Measurements from ENCODE around the gene PLAC9.

Gene PLAC9

DNA sequence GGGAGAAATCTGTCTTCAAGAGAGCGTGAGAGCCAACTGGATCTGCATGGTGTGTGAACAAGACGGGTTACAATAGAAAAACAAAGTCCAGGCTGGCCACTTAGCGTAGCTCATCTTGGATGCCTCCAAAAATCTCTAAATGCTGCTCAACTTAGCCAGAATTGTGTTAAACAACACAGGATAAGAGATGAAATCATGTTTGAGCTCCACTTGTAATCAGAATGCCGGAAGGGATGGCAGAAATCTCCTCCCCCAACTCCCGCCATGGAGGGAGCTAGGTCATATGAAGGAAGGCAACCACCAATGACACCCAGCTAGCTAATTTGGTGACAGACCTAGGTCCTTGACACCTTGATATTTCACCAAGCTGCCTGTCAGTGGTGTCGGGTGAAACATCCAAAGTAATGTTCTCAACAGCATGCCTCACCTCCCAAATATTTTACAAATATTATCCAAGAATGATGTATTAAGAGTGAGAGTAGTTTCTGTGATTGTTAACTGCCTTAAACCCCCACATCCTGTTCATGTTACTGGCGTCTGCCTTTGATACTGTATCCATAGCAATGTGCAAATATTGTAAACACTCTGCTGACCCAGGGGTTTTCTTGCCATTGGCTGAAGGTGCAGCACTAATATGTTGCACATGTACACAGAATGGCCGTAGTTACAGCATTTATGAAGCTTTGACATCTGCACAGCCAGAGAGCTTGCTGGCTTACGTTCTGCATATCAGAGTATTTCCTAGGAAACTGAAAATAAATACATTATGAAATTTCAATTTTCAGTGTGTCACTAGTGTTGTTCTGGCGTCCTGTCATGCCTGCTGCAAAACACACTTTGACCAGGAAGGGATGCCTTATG, 28.2 kb upstream of the PLAC9 start:
- H3K4me3 ChIP-seq (replicated peaks in 1 of 2; ENCODE audit: low read depth in 2 of 2, low read length in 2 of 2): no peak overlapping the region
- peak; percentile 68 to 91 for DNase-seq (ENCODE audit: low read depth in 2 of 2)
- TF ChIP-seq, protein P1, sequence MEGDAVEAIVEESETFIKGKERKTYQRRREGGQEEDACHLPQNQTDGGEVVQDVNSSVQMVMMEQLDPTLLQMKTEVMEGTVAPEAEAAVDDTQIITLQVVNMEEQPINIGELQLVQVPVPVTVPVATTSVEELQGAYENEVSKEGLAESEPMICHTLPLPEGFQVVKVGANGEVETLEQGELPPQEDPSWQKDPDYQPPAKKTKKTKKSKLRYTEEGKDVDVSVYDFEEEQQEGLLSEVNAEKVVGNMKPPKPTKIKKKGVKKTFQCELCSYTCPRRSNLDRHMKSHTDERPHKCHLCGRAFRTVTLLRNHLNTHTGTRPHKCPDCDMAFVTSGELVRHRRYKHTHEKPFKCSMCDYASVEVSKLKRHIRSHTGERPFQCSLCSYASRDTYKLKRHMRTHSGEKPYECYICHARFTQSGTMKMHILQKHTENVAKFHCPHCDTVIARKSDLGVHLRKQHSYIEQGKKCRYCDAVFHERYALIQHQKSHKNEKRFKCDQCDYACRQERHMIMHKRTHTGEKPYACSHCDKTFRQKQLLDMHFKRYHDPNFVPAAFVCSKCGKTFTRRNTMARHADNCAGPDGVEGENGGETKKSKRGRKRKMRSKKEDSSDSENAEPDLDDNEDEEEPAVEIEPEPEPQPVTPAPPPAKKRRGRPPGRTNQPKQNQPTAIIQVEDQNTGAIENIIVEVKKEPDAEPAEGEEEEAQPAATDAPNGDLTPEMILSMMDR (IDR thresholded peaks at IDR 0.05; ENCODE audit: low read depth, low read length): no peak

DNA sequence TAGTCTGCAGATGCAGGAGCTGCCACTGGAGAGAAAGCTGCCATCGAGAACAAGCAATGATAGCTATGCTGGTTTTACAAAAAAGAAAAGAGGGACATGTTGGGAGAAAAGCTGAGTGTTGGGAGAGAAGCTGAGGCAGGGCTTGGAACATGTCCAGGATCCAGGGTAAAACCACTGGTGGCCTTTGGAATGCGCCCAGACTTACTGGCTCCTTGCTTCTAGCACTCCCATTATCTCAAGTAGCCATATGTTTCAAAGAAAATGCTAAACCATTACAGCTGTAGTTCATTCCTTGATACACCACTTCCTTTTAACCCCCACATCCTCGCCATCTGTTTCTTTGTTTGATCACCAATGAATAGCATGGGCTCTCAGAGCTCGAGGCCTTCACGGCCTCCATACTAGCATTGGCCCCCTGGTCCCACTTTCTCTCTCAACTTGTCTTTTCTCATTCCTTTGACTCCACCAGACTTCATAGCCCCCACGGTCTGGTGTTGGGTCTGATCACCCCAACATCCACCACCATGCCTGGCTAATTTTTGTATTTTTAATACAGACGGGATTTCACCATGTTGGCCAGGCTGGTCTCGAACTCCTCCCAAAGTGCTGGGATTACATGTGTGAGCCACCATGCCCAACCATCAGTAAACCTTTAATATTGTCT, 23.8 kb upstream of the PLAC9 start:
- peak in 1 of 2 donors; percentile 17 for DNase-seq (ENCODE audit: low read depth in 2 of 2)
- TF ChIP-seq, protein P1 (IDR thresholded peaks at IDR 0.05; ENCODE audit: low read depth, low read length): no peak
- H3K4me3 ChIP-seq (replicated peaks in 1 of 2; ENCODE audit: low read depth in 2 of 2, low read length in 2 of 2): no peak overlapping the region

DNA sequence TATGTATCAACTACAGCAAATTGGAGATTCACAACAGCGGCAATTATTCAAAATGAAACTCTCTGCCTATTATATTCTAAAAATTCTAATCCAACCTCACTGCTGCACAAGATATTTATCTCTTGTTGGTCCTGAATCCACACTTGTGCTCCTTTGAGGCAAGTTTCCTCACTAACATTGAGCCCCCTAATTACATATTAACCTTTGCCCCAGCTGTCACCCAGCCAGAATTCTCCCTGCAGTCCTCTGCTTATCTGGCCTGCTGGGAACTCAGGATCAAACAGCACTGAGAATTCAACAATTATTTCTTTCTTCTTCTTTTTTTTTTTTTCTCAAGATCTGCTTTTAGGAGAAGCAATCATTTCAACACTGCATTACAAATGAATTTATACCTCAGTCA, 21.5 kb upstream of the PLAC9 start:
- no peak overlapping the region for H3K4me3 ChIP-seq (replicated peaks in 1 of 2; ENCODE audit: low read depth in 2 of 2, low read length in 2 of 2)
- TF ChIP-seq, protein P1 (IDR thresholded peaks at IDR 0.05; ENCODE audit: low read depth, low read length): no peak
- DNase-seq (ENCODE audit: low read depth in 2 of 2): peak in 1 of 2 donors; percentile 22

DNA sequence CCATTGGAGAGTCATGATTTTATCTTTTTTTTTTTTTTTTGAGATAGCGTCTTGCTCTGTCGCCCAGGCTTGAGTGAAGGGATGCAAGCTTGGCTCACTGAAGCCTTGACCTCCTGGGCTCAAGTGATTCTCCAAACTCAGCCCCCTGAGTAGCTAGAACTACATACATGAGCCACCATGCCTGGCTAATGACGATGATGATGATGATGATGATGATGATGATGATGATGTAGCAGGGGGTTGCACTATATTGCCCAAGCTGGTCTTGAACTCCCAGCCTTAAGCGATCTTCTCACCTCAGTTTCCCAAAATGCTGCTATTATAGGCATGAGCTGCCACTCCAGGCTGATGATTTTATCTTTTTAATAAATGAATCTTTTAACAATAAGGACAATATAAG, 13.9 kb upstream of the PLAC9 start:
- DNase-seq (ENCODE audit: low read depth in 2 of 2): no peak
- H3K4me3 ChIP-seq (replicated peaks in 1 of 2; ENCODE audit: low read depth in 2 of 2, low read length in 2 of 2): no peak overlapping the region
- TF ChIP-seq, protein P1 (IDR thresholded peaks at IDR 0.05; ENCODE audit: low read depth, low read length): no peak

DNA sequence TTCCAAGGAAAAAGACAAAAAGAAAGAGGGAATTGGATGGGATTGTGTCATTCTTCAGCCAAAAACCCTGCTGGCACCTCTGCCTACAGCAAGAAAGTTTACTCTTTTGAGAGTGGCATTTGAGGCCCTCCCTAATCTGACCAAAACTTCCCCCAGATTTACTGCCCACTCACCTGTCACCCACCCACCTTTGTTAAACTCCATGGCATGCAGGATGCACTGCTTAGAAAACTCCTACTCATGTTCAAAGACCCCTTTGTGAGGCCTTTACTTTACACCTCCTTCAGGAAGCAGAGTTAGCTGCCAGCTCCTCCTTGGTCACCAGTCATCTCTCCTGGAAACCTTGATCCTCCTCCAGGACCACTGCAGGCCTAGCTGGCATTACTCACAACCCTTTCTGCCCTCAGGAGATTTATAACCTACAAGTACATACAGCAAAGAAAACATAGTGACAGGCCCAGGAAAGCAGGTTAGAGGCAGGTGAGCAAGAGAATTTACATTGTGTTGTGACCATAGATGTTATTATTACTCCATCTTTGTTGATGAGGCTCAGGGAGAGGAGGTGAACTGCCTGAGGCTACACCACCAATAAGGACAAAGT, 10.3 kb upstream of the PLAC9 start:
- TF ChIP-seq, protein P1 (IDR thresholded peaks at IDR 0.05; ENCODE audit: low read depth, low read length): no peak

DNA sequence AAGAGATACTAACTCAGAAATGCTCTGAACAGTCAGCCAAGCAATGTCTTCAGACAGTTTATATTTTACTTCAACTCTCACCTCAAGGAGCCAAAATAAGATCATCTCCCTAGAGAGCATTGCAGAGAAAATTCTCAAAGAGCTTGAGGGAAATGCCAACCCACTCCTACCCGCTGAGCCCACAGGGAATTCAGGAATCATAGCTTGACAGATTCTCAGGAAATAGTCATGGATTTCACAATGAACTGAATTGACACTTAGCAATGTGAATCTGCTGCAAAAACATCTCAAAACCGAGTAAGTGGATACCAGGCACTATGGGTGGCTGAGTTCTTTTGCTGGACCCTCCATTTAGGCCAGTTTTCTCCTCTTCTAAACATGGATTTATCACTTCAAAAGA, 9.8 kb upstream of the PLAC9 start:
- H3K4me3 ChIP-seq (replicated peaks in 1 of 2; ENCODE audit: low read depth in 2 of 2, low read length in 2 of 2): no peak overlapping the region
- TF ChIP-seq, protein P1 (IDR thresholded peaks at IDR 0.05; ENCODE audit: low read depth, low read length): no peak
- peak; percentile 80 to 88 for DNase-seq (ENCODE audit: low read depth in 2 of 2)

More for the DNA sequence above, 10.3 kb upstream of the PLAC9 start:
- DNase-seq (ENCODE audit: low read depth in 2 of 2): peak in 1 of 2 donors; percentile 14
- H3K4me3 ChIP-seq (replicated peaks in 1 of 2; ENCODE audit: low read depth in 2 of 2, low read length in 2 of 2): no peak overlapping the region
